Mammary epithelial cell (primary cell): Measurements from ENCODE around the gene CAST.

Experiments
- EZH2 ChIP-seq: IDR thresholded peaks from 2 replicates; pipeline ENCODE4 v1.6.1; 2012; ENCODE audit warnings: low read length, inconsistent platforms, borderline replicate concordance
- TF ChIP-seq, protein P1 (sequence below), 2 donors: IDR thresholded peaks in 1 of 2; conservative IDR thresholded peaks in 1 of 2; 2 replicates each; pipeline ENCODE4 v1.5.1; 2011 to 2012; ENCODE audit warnings: inconsistent platforms in 2 of 2, low read length in 2 of 2, mild to moderate bottlenecking in 2 of 2, control low read depth in 1 of 2, low read depth in 1 of 2; ENCODE audit not compliant: insufficient read depth in 1 of 2; ENCODE audit errors: extremely low read depth in 1 of 2

DNA sequence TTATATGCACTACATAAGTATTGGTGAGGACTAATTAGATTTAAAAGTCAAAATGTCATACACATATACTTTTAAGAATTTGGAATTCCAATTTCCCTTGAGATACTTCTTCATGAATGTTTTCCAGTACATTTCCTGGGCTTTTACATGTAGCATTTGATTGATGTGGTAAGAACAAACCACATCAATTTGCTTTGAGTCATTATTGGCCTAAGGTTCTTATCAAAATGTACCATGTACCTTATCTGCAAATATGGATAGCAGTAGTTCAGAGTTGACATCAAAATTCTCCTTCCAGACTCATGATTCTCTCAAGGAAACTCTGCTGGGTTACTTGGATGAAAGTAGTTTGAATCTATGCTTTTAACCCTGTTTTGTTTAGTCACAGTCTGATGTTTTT is 2.5 kb downstream of the CAST start:
- TF ChIP-seq, protein P1, sequence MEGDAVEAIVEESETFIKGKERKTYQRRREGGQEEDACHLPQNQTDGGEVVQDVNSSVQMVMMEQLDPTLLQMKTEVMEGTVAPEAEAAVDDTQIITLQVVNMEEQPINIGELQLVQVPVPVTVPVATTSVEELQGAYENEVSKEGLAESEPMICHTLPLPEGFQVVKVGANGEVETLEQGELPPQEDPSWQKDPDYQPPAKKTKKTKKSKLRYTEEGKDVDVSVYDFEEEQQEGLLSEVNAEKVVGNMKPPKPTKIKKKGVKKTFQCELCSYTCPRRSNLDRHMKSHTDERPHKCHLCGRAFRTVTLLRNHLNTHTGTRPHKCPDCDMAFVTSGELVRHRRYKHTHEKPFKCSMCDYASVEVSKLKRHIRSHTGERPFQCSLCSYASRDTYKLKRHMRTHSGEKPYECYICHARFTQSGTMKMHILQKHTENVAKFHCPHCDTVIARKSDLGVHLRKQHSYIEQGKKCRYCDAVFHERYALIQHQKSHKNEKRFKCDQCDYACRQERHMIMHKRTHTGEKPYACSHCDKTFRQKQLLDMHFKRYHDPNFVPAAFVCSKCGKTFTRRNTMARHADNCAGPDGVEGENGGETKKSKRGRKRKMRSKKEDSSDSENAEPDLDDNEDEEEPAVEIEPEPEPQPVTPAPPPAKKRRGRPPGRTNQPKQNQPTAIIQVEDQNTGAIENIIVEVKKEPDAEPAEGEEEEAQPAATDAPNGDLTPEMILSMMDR (conservative IDR thresholded peaks at IDR 0.05 in 1 of 2, IDR thresholded peaks at IDR 0.05 in 1 of 2; ENCODE audit: extremely low read depth in 1 of 2, insufficient read depth in 1 of 2, low read depth in 1 of 2, low read length in 2 of 2), result no peak
- no peak for TF ChIP-seq EZH2
